DMS79 treated with DMSO at 0.1 percent for 48 hours (cell line): Measurements from ENCODE around the gene NACC1.

ENCODE experiments used
- DNase-seq: peaks from one replicate; lab custom pipeline; 2025; lab: John Stamatoyannopoulos, UW

NACC1 gene

GRCh38 chr19:13117772-13118423, at the start of gene NACC1:
Gene NACC1 (plus strand): TSS chr19:13118264. CDS start chr19:13135208, 16,944 bp downstream.
- DNase-seq = peak; percentile 89

DNA sequence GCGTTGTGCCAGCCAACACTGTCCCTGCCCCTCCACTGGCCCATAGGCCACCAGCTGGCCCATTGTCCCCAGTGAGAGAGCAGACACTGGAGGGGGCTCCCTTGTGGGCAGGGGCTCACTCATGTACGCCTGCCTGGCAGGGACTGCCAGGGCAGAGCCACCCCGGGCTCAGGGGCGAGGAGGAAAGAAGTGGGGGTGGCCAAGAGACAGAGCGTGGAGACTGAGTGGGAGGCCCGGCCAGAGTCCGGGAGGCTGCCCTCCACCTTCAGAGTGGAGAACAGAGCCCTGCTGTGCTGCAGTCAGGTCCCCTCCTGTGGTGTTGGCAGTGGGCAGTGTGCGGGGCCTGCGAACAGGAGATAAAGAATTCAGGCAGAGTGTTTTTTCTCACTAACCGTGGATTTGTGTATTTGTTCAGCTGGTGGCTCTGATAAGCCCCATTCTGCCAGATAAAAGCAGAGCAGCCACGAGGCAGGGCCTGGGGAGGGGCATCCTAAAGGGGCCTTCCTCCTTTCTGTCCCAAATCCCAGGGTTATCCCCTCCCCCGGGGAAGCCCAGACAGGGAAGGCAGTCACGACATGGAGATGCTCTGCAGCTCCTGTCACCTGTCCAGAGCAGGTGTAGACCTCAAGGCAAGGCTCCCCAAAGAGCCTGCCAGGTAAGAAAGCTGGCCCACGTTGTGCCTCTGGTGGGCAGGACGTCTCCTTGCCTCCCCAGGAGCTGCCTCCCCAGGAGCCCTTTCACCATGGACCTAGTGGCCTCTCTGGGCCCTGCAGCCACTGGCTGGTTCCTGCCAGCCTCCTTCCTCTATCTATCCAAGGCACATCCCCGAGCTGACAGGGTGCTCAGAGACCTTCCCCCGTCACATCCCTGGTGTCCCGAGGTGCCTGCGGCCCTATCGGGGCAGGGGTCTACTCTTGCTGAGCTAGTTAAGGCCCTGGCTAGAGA, 48.4 kb upstream of the NACC1 start:
- DNase-seq = no peak

- DNase-seq = no peak
These were observed 47.5 kb upstream of the NACC1 start for GRCh38 chr19:13070425-13071140.

GRCh38 chr19:13071444-13072187, 46.4 kb upstream of the NACC1 start:
- no peak for DNase-seq

DNA sequence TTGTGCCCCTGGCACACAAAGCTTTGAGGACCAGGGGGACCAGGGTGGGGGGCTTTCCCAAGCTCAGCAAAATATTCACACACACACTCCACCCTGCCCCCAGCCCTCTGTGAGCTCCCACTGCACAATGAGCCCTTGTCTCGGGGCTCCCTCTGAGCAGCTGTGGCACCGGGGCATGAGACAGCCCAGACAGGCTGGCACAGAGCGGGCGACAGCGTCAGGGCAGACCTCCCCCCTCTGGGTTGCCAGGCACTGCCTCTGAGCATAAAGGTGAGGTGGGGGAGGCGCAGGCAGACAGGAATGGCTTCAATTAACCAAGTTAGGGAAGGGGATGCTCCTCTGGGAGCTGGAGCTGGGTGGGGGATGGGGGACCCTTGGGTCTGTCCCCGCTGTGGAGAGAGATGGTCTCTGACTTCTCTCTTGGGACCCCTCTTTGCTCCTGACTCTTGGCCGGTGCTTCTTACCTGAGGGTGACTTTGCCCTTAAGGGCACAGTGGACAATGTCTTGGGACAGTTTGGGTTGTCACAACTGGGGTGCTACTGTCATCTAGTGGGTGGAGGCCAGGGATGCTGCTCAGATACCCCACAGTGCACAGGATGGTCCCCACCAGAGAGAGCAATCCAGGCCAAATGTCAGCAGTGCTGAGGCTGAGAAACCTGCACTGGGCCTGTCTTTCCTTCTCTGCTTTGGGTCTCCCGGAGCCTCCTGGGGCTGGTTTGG, 45.7 kb upstream of the NACC1 start:
- no peak for DNase-seq

GRCh38 chr19:13073263-13073662, 44.8 kb upstream of the NACC1 start:
- DNase-seq = no peak

DNA sequence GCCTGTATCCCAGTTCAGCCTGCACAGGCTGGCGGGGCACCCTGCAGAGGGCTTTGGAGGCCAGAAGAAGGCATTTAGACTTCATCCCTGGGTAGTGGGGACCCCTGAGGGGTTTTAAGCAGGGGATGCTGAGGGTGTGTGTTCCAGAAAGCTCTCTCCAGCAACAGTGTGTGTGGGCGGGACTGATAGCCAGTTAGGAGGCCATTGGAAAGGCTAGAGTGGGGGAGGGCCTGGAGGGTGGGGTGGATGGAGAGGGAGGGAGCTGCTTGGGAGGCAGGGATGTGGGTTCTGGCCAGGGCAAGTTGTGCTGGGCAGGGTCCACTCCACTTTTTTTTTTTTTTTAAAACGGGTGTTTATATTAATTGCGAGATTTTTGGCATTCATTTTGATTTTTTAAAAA, 43.7 kb upstream of the NACC1 start:
- no peak for DNase-seq

DNA sequence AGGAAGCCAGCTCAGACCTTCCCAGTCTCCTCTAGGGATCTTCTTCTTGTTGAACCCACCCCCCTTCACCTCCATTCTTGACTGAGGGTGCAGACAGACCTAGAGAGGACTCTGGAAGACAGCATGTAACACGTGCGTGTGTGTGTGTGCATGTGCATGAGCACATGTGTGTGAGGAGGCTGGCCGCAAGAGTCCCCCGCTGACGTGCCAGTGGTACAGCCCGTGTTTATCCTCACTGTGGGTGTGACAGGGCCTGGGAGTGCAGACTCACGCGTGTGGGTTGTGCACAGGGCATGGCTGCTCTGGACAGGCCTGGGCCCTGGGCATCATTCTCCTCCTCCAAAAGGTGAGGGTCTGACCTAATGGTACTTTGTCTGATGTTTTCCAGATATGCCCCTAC, 41.7 kb upstream of the NACC1 start:
- DNase-seq = no peak

GRCh38 chr19:13076787-13077186, 41.3 kb upstream of the NACC1 start:
- DNase-seq = no peak

DNA sequence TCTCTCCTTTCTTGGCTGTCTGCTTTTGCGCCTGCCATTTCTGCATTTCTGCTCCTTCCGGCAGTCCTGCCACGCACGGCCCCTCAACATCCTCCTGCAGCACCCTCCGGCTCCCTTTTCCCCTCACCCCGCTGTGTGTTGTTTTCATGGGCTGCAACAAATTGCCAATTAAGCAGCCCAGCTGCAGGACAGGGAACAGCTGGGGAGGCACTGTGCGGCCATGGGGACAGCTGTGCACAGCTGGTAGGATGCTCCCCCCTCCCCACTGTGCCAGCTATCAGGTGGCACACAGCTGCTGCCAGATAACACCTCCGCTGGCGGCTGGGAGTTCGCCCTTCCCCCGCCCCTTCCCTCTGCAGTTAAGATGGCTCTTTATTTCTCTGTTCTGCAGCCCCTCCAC, 40.8 kb upstream of the NACC1 start:
- peak; percentile 44 for DNase-seq

DNA sequence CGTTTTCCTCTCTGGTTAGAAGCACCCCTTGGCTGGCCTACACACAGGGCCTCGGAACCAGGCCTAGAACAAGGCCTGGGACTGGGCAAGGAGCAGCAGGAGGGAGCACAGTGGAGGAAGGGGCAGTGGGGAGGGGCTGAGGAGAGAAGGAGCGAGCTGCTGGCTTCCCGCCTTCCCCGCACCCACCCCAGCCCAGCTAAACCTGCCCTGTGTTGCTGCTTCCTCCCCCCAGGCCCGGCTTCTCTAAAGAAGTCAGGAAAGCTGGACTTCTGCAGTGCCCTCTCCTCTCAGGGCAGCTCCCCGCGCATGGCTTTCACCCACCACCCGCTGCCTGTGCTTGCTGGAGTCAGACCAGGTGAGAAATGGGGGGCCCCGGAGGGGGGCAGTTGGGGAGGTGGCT, 39.7 kb upstream of the NACC1 start:
- no peak for DNase-seq

DNA sequence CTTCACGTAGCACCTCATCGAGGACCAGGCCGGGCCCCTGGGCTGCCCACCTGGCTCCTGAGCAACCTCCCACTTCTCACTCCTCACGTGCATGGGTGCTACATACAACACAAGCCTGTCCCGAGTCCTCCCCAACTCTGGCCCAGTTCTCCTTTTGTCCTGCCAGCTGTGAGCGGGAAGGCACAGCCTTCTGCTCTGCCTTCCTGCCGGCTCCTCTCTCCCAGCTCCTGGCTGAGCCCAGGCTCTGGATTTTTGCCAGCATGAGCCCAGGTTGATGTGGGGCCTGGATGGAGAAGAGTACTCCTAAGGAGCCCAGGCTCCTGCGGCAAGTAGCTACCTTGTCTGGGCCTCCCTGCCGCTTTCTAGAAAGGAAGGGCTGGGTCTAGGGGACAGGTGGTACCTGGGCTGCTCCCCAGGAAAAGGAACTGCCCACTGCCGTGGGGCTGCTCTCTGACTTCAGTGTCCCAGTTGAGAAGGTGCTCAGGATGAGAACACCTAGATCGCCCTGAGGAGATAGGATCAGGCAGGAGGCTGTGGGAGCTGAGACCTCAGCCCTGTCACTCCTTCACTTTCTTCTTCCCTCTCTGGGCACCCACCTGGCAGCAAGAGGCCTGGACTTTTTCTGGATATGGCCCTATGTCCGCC, 39.0 kb upstream of the NACC1 start:
- DNase-seq = peak; percentile 79

DNA sequence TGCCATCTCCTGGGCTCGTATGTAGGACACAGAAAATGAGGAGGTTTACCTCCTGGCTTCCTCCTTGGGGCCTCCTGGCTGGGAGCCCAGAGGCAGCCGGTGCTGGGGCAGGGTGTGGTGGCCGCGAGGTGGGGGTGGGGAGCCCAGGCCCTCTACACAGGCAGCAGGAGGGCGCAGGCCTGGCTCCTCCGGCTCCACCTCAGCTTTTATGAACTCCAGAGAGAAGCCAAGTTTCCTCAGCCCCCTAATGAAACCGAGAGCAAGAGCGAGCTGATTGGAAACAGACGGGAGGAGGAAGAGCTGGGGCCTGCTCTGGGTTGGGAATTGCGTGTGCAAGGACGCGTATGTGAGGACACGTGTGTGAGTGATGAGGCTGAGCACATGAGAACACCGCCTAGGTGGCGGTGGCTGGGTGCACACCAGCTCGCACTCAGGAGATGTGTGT, 38.5 kb upstream of the NACC1 start:
- peak; percentile 71 for DNase-seq

GRCh38 chr19:13082192-13083007, 35.7 kb upstream of the NACC1 start:
- DNase-seq = peak; percentile 91

DNA sequence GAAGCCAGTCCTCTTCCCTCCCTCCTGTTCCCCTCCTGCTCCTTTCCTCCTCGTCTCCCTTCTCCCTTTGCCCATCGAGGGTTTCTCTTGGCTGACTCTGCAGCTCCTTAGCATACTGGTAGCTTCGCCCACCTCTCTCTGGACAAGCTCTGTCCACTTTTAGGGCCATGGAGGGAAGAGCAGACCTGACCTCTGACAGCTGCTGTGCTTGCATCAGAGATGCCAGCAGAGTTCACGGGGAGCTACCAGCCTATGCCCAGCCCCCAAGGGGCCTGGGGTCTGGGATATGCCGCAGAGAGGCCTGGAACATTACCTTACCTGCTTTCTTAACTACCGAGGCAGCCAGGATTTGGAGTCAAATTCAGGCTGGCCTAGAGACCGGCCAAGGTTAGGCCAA, 35.1 kb upstream of the NACC1 start:
- DNase-seq = no peak

DNA sequence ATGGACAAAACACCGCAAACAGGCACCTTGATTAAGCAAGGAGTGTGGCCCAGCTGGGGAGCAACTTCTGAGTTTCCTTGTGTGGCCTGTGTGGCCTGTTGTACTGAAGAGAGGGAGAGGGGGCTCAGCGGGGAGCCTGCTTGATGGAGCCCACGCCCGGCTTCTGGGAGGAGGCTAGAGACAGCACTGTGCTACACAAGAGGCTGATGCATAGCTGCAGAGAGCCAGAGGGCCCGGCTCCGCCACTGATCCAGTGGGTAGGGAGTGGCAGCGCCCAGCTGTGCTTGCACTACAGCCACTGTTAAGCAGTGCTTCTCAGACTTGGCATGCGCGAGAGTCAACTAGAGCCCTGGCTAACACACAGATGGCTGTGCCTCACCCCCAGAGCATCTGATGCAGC, 34.4 kb upstream of the NACC1 start:
- peak; percentile 50 for DNase-seq

DNA sequence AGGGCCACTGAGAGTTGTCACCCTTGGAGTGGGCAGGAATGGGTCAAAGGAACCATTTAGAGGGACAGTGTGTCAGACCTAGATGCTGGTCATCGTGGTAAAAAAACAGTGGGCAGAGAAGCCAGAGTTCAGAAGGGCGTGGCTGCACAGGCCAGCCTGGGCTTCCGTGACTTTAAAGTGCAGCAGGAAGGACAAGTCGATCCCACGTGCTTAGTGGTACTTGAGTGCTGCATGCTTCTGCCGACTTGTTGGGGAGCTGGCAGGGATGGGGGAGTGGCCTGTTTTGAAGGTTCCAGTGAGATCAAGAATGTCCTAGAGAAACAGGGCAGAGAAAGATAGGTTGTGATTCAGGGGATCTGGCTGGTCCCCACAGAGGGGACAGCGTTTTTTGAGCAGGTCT, 32.4 kb upstream of the NACC1 start:
- DNase-seq = no peak

DNA sequence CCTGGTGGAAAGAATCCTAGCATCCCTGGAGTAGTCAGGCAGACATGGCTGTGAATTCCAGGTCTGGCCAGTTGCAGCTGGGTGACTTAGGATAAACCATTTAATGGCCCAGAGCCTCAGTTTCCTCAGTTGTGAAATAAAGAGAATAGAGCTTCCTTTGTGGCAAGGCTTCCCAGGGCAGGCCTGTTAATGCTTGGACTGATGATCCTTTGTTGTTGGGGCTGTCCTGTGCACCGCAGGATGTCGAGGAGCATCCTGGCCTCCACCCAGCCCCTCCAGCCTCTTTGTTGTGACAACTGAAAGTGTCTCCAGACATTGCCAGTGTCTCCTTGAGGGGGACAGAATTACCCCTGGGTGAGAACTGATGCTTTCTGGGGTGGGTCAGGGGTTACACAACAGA, 31.7 kb upstream of the NACC1 start:
- no peak for DNase-seq

GRCh38 chr19:13087295-13087694, 30.8 kb upstream of the NACC1 start:
- no peak for DNase-seq
